MM.1S (cell line): ENCODE data around the gene AGPAT1.

Source experiments
- DNase-seq: peaks from one replicate; pipeline ENCODE4 v3.0.0-alpha.2; 2015
- H2AFZ ChIP-seq: fragments of 300-600 bp; sonication (generic); 2 replicates; pipeline ENCODE4 v1.6.0; 2016; ENCODE audit warnings: antibody characterized with exemption, low read length
- H3F3A ChIP-seq: fragments of 300-600 bp; sonication (generic); 2 replicates; pipeline ENCODE4 v1.6.1; 2016; ENCODE audit warnings: mild to moderate bottlenecking, antibody characterized with exemption, low read length, moderate library complexity, mixed read lengths; ENCODE audit not compliant: insufficient read depth
- H3K27ac ChIP-seq: fragments of 300-600 bp; sonication (generic); 2 replicates; pipeline ENCODE4 v1.5.1; 2016; ENCODE audit warnings: mild to moderate bottlenecking, low read length
- H3K27me3 ChIP-seq: fragments of 300-600 bp; sonication (generic); replicated peaks from 2 replicates; pipeline ENCODE4 v1.6.0; 2016; ENCODE audit warnings: low read length; ENCODE audit not compliant: insufficient read depth
- H3K36me3 ChIP-seq: fragments of 300-600 bp; sonication (generic); replicated peaks from 2 replicates; pipeline ENCODE4 v1.6.1; 2016; ENCODE audit warnings: mild to moderate bottlenecking, low read length, mixed read lengths; ENCODE audit not compliant: insufficient read depth
- H3K4me1 ChIP-seq: fragments of 300-600 bp; sonication (generic); 2 replicates; pipeline ENCODE4 v1.6.1; 2016; ENCODE audit warnings: low read length, mixed read lengths
- H3K4me2 ChIP-seq: fragments of 300-600 bp; sonication (generic); 2 replicates; pipeline ENCODE4 v1.6.0; 2016; ENCODE audit warnings: low read depth, low read length
- H3K4me3 ChIP-seq: fragments of 300-600 bp; sonication (generic); 2 replicates; pipeline ENCODE4 v1.5.1; 2016; ENCODE audit warnings: low read length, mixed read lengths
- H3K79me2 ChIP-seq: fragments of 300-600 bp; sonication (generic); 2 replicates; pipeline ENCODE4 v1.6.1; 2016; ENCODE audit warnings: mixed run types, low read length, mixed read lengths
- H3K9ac ChIP-seq: fragments of 300-600 bp; sonication (generic); 2 replicates; pipeline ENCODE4 v1.6.1; 2016; ENCODE audit warnings: low read length, mixed read lengths
- H3K9me2 ChIP-seq: fragments of 300-600 bp; sonication (generic); replicated peaks from 2 replicates; pipeline ENCODE4 v1.6.1; 2016; ENCODE audit warnings: mild to moderate bottlenecking, low read length, mixed read lengths; ENCODE audit not compliant: insufficient read depth
- H3K9me3 ChIP-seq: fragments of 300-600 bp; sonication (generic); replicated peaks from 2 replicates; pipeline ENCODE4 v1.6.1; 2016; ENCODE audit warnings: mild to moderate bottlenecking, low read length, mixed read lengths; ENCODE audit not compliant: insufficient read depth
- H4K20me1 ChIP-seq: fragments of 300-600 bp; sonication (generic); 2 replicates; pipeline ENCODE4 v1.6.1; 2016; ENCODE audit warnings: mild to moderate bottlenecking, low read length, moderate library complexity, mixed read lengths; ENCODE audit not compliant: insufficient read depth
- CTCF ChIP-seq: fragments of 300-600 bp; sonication (generic); IDR thresholded peaks from 2 replicates; pipeline ENCODE4 v1.5.1; 2016; ENCODE audit warnings: antibody characterized with exemption, low read length, mixed read lengths
- EZH2 ChIP-seq: fragments of 300-600 bp; sonication (generic); optimal IDR thresholded peaks from 2 replicates; pipeline ENCODE3; 2017; ENCODE audit warnings: low read depth, mild to moderate bottlenecking, antibody characterized with exemption, low read length, mixed read lengths
- EZH2phosphoT487 ChIP-seq: fragments of 300-600 bp; sonication (generic); IDR thresholded peaks from 2 replicates; pipeline ENCODE4 v1.6.1; 2018; ENCODE audit warnings: antibody characterized with exemption, low read length

Gene AGPAT1

GRCh38 chr6:32216998-32217397 is 41.1 kb upstream of the AGPAT1 start:
- H2AFZ ChIP-seq: no peak overlapping the region
- H3K4me3 ChIP-seq: no peak overlapping the region
- H3K4me1 ChIP-seq: no peaks in the 10 kb centered on the region
- no peaks in the 10 kb centered on the region for H4K20me1 ChIP-seq
- H3K4me2 ChIP-seq: no peak overlapping the region
- H3F3A ChIP-seq: no peaks in the 10 kb centered on the region
- no peaks in the 10 kb centered on the region for H3K9me3 ChIP-seq
- H3K79me2 ChIP-seq: no peaks in the 10 kb centered on the region
- TF ChIP-seq CTCF (no peak), EZH2 (no peak), EZH2phosphoT487 (no peak)
- no peaks in the 10 kb centered on the region for H3K9me2 ChIP-seq
- H3K27me3 ChIP-seq: peaks cover 45% of the 10 kb centered on the region
- DNase-seq: no peak
- H3K9ac ChIP-seq: no peak overlapping the region
- no peak overlapping the region for H3K27ac ChIP-seq
- H3K36me3 ChIP-seq: no peaks in the 10 kb centered on the region

GRCh38 chr6:32216285-32216684 is 40.4 kb upstream of the AGPAT1 start:
- Histone ChIP-seq H2AFZ (no peak overlapping the region), H3F3A (no peaks in the 10 kb centered on the region), H3K27ac (no peak overlapping the region), H3K36me3 (no peaks in the 10 kb centered on the region), H4K20me1 (no peaks in the 10 kb centered on the region), H3K79me2 (no peaks in the 10 kb centered on the region), H3K4me3 (no peak overlapping the region), H3K27me3 (peaks cover 42% of the 10 kb centered on the region), H3K4me2 (no peak overlapping the region), H3K9me3 (no peaks in the 10 kb centered on the region), H3K4me1 (no peaks in the 10 kb centered on the region), H3K9ac (no peak overlapping the region), H3K9me2 (no peaks in the 10 kb centered on the region)
- TF ChIP-seq EZH2phosphoT487 (no peak), CTCF (no peak), EZH2 (no peak)
- DNase-seq: no peak

- no peak for TF ChIP-seq EZH2
- TF ChIP-seq EZH2phosphoT487: no peak
- no peak for TF ChIP-seq CTCF
- H3K79me2 ChIP-seq: no peaks in the 10 kb centered on the region
- no peak for DNase-seq
Measured at GRCh38 chr6:32215617-32216016, 39.7 kb upstream of the AGPAT1 start.

More at GRCh38 chr6:32215617-32216016, 39.7 kb upstream of the AGPAT1 start:
- no peaks in the 10 kb centered on the region for H3K36me3 ChIP-seq
- H3K9me3 ChIP-seq: no peaks in the 10 kb centered on the region
- H3K9me2 ChIP-seq: no peaks in the 10 kb centered on the region
- no peak overlapping the region for H3K4me3 ChIP-seq
- H3K27me3 ChIP-seq: peaks cover 42% of the 10 kb centered on the region
- no peaks in the 10 kb centered on the region for H3K4me1 ChIP-seq
- no peaks in the 10 kb centered on the region for H3F3A ChIP-seq
- H3K4me2 ChIP-seq: no peak overlapping the region
- no peak overlapping the region for H3K27ac ChIP-seq
- H4K20me1 ChIP-seq: no peaks in the 10 kb centered on the region
- no peak overlapping the region for H3K9ac ChIP-seq
- H2AFZ ChIP-seq: no peak overlapping the region
